ENCODE data around the gene KCNQ2.

GRCh38 chr20:63382551-63383300, 89.7 kb downstream of the KCNQ2 start:
- TF ChIP-seq CTCF (IDR thresholded peaks at IDR 0.05; ENCODE audit: low read depth, low read length) (no peak), EZH2phosphoT487 (IDR thresholded peaks at IDR 0.05; ENCODE audit: low read depth) (no peak)

Measured in OCI-LY3 (cell line).